ENCODE measurements around the gene DOCK6. TPM values are rescaled to one million over a fixed set of nuclear protein-coding genes. Genes with fewer than 3 reads are reported as not detected.

Gene DOCK6
- total RNA-seq, 1 donor from 2014 or later, result 7.7 TPM

GRCh38 chr19:11242864-11243797, 19.2 kb downstream of the DOCK6 start:
- Mint-ChIP-seq H3K9me3 (peaks cover 7% of the 10 kb centered on the region), H3K36me3 (ENCODE audit: low read depth) (no peaks in the 10 kb centered on the region), H3K27me3 (peaks cover 2% of the 10 kb centered on the region), H3K27ac (no peak overlapping the region), H3K4me3 (peak overlapping the region; percentile 15), H3K4me1 (peaks cover 6% of the 10 kb centered on the region)
- peak; percentile 100 for ATAC-seq (ENCODE audit: low read depth)
- ChIA-PET POLR2A (no interaction called here), CTCF (interaction anchor here (1.1 to 1.3 kb wide), 3 partner anchors 134 to 239 kb away, joined by 3 to 6 read pairs (median 4); no protein-coding TSS in a partner anchor)
- intact Hi-C loops (cut with micrococcal nuclease), result loop anchor here (1.0 to 2.0 kb wide), 4 partner anchors 18 to 239 kb away; no protein-coding TSS in a partner anchor
- peak; percentile 48 for TF ChIP-seq CTCF (IDR thresholded peaks at IDR 0.05)
- DNase-seq, result peak; percentile 84

- ATAC-seq (ENCODE audit: low read depth) (no peak), DNase-seq (no peak)
- Mint-ChIP-seq H3K4me1 (peaks cover 6% of the 10 kb centered on the region), H3K9me3 (peaks cover 9% of the 10 kb centered on the region), H3K4me3 (no peak overlapping the region), H3K27ac (no peak overlapping the region), H3K27me3 (peaks cover 2% of the 10 kb centered on the region), H3K36me3 (ENCODE audit: low read depth) (no peaks in the 10 kb centered on the region)
- no peak for TF ChIP-seq CTCF (IDR thresholded peaks at IDR 0.05)
- ChIA-PET CTCF (no interaction called here), POLR2A (no interaction called here)
- intact Hi-C loops (cut with micrococcal nuclease), result loop anchor here (2.0 kb wide), 1 partner anchor 19 kb away; no protein-coding TSS in a partner anchor
These were observed 20.3 kb downstream of the DOCK6 start for GRCh38 chr19:11242025-11242424.

- H3K9me3 Mint-ChIP-seq, result peaks cover 9% of the 10 kb centered on the region
- TF ChIP-seq CTCF (IDR thresholded peaks at IDR 0.05), result no peak
- peaks cover 6% of the 10 kb centered on the region for H3K4me1 Mint-ChIP-seq
- H3K36me3 Mint-ChIP-seq (ENCODE audit: low read depth), result no peaks in the 10 kb centered on the region
- CTCF ChIA-PET, result no interaction called here
- H3K27me3 Mint-ChIP-seq, result peaks cover 2% of the 10 kb centered on the region
- H3K27ac Mint-ChIP-seq, result no peak overlapping the region
- POLR2A ChIA-PET, result interaction anchor here (0.7 kb wide), 1 partner anchor 1085 kb away, joined by 4 read pairs; no protein-coding TSS in a partner anchor
- intact Hi-C loops (cut with micrococcal nuclease), result no loop called here
- ATAC-seq (ENCODE audit: low read depth) (no peak), DNase-seq (no peak)
- no peak overlapping the region for H3K4me3 Mint-ChIP-seq
These were observed 22.3 kb downstream of the DOCK6 start for GRCh38 chr19:11240008-11240444.

DNA sequence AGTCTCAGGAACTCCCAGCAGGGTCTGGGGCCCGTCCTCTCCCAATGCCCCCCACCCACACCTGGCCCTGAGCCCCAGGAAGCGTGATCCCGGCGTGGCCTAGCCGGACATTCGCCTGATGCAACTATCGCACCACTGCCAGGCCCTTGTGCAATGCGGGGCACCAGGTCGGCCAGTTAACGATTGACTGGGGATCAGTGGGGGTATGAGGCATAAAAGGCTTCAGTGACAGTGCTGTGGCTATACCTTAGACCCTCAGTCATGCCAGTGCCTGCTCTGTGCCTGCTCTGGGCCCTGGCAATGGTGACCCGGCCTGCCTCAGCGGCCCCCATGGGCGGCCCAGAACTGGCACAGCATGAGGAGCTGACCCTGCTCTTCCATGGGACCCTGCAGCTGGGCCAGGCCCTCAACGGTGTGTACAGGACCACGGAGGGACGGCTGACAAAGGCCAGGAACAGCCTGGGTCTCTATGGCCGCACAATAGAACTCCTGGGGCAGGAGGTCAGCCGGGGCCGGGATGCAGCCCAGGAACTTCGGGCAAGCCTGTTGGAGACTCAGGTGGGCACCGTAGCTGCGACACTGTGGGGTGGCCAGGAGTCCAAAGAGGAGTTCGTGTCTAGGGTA, 22.8 kb downstream of the DOCK6 start, which contains the start of gene ANGPTL8:
TSS of gene ANGPTL8 (plus strand) at position 243 of the 624 bp plus-strand sequence. CDS start at position 262, 19 bp downstream.
- Mint-ChIP-seq H3K4me1 (peaks cover 6% of the 10 kb centered on the region), H3K9me3 (peaks cover 9% of the 10 kb centered on the region), H3K27ac (no peak within 1 kb of the TSS), H3K36me3 (ENCODE audit: low read depth) (no peaks in the 10 kb centered on the region), H3K27me3 (peaks cover 2% of the 10 kb centered on the region), H3K4me3 (no peak within 1 kb of the TSS)
- DNase-seq (no peak), ATAC-seq (ENCODE audit: low read depth) (no peak)
- intact Hi-C loops (cut with micrococcal nuclease), result no loop called here
- ChIA-PET CTCF (no interaction called here), POLR2A (interaction anchor here (0.7 kb wide), 1 partner anchor 1086 kb away, joined by 4 read pairs; no protein-coding TSS in a partner anchor)
- no peak for TF ChIP-seq CTCF (IDR thresholded peaks at IDR 0.05)
